GM19351 (cell line): ENCODE data around the gene DNAH11.
A peak's percentile ranks its signal among the peaks of the same experiment; 100 is the strongest.
"Not testable (repeated sequence)": the region's sequence is repeated elsewhere in the genome, so short reads cannot be mapped to it uniquely, and the experiment has no call there.

Experiments used
- ATAC-seq: cut with Tn5 transposase; IDR thresholded peaks from one replicate; pipeline ENCODE4 v1.9.1; 2021; ENCODE audit warnings: mild to moderate bottlenecking, moderate library complexity; ENCODE audit not compliant: unreplicated experiment

Gene DNAH11

DNA sequence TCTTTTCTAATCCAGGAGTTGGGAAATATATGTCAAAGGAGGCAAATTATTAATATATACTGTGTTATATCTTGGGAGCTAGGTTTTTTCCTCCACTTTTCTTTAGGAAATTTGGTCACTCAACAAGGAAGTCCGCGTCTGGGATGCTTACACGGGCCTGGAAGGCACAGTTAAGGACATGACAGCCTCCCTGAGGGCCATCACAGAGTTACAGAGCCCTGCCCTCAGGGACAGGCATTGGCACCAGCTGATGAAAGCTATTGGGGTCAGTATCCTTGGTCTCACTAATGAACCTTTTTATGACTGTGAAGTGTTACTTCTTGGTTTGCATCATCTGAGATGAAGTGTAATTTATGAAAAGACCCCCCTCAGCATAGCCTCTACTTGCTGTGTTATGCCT, 74.7 kb downstream of the DNAH11 start:
- no peak for ATAC-seq

DNA sequence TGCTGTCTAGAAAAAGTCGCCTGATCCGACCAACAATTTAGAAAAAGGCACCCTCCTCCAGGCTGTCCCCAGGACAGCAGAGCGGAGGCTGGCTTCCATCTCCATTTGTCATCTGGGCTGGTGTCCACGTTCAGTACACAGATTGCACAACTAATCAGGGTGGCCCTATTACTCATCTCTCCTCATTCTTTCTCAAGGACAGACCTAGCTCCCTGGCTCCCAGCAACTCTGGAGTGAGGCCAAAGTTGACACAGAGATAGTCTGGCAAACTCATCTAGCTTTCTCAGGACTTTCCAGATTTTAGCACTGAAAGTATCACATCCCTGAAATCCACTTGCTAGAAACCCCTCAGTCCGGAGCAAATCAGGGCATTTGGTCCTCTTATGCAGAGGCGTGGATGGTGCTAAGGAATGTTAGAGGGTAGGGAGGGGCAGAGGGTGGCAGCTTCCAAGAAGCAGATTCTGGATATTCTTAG, 75.1 kb downstream of the DNAH11 start:
- ATAC-seq, result no peak

DNA sequence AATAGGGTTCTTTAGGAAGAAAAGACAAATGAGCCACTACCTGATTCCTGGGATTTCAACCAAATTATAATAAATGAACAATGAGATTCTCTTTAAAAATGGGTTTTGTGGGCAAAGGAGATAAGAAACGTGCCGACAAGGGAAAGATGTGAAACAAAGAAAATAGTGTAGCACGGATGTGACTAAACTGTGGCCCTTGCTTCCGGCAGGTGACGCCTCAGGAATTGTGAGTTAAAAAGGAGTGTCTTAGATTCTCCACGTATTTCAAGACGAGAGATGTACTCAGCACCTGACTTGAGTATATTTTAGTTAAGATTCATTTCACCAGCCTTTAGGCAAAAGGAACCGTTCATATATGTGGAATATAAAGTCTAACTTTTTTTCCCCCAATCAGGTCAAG, 75.9 kb downstream of the DNAH11 start:
- no peak for ATAC-seq

DNA sequence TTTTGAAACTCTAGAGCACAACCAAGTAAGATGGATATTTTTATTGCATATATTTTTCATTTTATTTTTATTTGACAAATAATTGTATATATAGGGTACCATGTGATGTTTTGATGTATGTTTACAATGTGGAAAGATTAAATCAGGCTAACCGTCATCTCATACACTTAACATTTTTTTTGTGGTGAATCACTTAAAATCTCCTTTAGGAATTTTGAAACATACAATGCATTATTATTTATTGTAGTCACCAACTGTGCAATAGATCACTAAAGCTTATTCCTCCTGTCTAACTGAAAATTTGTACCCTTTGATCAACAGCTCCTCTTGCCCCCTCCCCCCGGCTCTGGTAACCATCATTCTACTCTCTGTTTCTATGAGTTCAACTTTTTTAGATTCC, 77.2 kb downstream of the DNAH11 start:
- ATAC-seq, result no peak

DNA sequence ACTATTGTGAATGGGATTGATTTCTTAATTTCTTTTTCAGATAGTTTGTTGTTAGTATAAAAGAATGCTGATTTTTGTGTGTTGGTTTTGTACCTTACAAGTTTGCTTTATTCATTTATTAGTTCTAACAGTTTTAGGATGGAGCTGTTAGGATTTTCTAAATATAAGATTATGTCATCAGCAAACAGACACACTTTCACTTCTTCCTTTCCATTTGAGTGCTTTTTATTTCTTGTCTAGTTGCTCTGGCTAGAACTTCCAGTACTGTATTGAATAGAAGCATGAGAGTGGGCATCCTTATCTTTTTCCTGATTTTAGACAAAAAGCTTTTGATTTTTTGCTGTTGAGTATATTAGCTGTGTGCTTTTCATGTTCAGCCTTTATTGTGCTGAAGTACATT, 81.5 kb downstream of the DNAH11 start:
- peak; percentile 75 for ATAC-seq

DNA sequence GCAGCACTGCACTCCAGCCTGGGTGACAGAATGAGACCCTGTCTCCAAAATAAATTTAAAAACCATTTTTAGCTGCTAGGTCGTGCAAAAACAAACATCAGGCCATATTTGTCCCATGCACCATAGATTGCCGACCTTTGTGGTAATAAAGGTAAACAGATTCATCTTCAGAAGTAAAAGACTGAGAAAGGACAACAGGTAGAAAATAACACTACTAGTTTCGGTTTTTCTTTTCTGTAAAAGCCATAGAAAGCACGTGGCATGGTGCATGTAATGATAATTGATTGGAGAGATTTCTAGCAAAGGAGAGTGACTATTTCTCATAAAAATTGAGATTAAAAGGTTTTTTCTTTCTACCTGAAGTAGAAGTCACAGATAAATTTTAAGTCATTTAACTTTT, 93.9 kb downstream of the DNAH11 start:
- ATAC-seq, result no peak

DNA sequence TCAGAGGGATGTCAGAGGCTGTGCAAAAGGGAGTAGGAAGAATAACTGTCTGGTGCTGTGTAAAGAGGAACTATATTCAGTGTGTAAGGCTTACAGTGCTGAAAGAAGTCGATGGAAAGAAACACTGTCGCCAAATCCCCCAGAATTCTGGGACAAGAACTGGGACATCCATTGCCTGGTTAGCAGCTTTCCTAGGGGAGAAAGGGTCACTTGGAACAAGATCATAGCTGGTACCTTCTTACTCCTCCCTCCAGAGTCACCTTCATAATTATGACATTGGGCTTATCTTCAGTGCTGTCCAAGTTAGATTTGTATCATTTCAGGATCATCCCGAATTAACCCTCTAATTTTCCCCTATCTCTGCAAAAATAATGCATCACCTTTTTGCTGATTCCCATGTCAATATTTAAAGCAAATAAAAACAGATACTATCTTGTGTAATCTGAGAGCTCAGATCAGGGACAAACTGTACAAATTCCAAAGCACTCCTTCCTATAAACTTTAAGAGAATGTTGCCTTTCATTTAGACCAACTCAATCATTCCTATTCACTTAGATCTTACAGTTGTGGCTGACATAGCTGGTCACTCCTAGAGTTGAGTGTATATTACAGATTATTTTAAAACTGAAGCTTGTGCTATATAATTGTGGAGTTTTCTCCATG, 96.5 kb downstream of the DNAH11 start:
- no peak for ATAC-seq

DNA sequence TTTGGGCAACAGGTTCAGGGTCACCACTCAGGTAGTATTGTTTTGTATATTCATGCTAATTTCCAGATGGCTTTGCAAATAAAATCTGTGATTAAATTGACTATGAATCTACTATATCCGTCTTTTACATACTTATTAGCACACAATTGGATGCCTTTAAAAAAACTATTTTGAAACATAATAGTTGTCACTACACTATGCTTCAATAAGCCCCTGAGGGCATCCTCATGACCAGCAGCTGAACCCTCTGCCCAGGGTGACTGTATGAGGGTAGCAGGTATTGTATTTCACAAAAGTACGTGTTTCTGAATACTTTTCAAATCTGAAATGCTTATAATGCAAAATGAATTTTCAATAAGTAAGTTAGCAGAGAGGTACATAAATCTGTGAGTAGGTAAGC, 97.3 kb downstream of the DNAH11 start:
- ATAC-seq, result no peak

DNA sequence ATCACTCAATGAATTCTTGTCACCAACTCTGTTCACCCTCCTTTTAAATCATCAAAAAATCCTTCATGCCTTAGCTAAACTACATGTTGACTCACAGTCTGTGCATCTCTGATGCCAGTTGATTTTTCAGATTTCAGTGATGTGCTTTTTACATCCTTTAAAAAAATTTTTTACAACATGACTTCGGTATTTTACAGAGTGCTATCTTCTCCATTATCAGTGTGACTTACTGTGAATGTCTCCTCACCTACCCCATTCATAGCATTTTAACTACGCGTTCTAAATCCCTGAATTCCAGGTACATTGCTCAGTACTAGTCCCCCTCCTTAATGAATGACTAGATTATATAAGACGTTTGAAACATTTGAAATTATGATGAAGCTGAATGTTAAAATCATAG, 98.7 kb downstream of the DNAH11 start:
- no peak for ATAC-seq

DNA sequence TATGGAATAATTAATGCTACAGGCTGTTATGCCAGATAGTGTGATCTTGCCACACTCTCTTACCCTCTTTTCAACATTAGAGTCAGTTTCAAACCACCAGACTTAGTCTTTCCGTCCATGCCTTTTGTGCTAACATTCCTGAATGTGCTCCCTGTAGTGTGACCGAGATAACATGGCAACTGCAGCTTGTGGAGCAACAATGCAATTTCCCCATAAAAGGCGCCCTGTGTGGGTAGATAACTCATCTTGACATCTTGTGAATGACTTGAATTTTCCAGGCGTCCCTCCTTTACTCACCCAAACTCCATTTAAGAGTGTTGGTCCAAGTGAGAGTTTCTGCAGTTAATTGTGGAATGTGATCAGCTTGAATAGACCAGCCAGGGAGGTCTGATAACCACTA, 99.6 kb downstream of the DNAH11 start:
- ATAC-seq, result no peak

DNA sequence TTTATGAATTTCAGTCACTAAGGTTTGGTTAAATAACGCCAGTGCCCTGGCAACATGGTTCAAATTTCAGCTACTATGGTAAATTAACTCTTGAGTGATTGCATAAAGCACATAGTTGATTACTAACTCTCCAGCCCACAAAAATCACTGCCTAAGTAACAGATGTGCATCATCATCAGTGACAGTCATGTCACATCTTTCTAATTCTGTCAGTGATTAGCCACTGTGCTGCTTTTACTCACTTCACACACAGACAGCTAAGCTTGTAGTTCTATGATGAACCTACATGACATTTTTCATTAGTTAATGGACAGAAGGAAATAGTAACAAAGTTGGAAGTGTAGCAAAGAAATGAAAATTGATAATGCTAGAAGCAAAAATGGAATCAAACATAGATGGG, 108.9 kb downstream of the DNAH11 start:
- no peak for ATAC-seq

DNA sequence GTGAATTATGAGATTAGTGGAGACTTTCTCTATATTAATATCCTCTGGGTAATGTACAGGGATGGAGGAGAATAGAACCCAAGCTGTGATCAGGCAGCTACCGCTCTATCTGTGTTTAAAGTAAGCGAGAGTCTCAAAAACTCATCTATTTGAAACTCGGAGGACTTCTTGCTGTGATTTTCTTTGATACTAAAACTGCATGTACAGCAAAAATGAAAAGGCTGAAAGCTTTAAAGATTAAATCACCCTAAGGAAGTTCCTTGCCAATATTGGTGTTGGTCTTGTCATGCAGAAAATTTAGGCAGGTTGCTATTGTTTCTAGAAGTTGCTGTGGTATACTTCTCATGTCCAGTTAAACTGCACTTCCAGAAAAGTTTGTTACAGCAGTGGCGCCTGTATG, 110.8 kb downstream of the DNAH11 start:
- no peak for ATAC-seq

DNA sequence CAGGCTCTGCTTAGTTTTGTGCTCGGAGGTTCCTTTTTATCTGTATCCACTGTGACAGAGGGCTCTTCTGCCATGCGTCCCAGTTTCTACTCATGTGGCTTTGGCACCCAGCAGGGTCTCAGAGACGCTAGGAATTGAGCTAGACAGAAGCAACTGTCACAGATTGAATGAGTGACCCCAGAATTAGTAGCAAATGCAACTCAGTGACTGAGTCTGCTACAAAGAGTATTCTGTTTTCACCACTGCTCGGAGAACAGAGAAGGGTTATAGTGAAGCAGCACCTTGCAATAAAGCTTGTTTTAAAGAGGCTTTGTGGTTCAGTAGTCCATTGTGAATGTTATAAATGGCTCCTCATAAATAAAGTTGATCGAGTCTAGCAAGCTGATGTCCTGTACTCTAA, 113.2 kb downstream of the DNAH11 start:
- ATAC-seq, result no peak

DNA sequence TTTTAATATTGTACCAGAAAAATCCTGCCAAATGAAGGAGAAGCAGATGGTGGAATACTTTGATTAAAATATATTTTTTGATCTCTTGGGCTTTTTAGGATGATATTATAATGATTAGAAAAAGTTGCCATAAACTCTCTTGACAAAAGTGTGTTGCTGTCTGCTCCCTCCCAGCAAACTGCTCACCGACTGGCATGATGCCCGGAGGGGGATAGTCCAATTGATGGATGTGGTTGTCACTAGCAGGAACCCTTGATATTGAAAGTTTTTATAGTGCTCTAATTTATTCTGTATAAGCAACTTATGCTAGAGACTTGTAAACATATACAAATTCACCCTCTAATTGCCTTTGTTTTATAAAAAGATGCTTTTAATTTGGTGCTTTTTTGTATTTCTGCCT, 114.0 kb downstream of the DNAH11 start:
- no peak for ATAC-seq

DNA sequence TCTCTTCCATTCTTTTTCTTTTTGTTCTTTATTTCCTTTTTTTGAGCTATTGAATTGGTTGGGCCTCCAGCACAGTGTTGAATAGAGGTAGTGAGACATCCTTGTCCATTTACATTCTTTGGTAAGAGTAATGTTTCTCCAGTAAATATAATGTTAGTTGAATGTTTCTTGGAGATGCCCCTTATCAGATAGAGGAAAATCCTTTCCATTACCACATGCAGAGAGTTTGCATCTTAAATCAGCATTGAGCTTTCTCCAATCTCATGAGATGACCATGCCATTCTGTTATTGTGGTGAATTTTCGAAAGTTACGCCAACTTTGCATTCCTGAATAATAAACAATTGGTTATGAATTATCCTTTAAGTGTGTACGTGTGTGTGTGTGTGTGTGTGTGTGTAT, 127.7 kb downstream of the DNAH11 start:
- no peak for ATAC-seq

DNA sequence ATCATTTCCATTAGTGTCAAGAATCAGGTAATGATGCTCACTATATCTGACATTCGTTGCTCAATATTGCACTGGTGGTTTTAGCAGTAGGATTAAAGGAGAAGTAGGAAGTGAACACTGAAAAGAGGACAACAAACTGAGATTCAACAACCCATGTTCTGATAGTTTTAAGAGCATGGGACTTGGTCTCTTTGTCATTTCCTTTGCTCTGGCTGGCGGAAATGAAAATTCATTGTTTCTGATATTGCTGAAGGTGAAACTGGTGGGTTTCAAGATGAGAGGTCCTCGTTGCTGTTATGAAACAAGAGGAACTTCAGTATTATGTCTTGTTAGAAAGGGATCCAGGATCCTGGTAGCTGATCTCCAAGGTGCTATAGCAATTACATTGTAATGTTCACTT, 129.0 kb downstream of the DNAH11 start:
- ATAC-seq, result peak; percentile 90

DNA sequence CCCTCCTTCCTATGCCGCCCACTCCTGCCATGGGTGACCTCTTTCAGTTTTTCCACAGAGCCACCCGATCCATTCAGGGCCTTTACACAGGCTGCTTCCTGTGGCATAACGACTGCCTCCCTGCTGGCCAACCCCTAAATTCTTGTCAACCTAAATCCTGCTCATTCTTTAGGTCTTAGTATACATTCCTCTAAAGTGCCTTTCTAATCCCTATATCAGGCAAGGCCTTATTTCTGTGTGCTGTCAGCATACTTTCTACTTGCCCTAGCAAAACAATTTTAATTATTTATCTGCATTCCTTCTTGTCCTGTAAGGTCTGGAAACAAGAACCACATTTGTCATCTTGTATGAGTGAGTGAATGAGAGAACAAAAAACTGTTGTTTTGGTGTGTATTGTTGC, 132.4 kb downstream of the DNAH11 start:
- no peak for ATAC-seq

DNA sequence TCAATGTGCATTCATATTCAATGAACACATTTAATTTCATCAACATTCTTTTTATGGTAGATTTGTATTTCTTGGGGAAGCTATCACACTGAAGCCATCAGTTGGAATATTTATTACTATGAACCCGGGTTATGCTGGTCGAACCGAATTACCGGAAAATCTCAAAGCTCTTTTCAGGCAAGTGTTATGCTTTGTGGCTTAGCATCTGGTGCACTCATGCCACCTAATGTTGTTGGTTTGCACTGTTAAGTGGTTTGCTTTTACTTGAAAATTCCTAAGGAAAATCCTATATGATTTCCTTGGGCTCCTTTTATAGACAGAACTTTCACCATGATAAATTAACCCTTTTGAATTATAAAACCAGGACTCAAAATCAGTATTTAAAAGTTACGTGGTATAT, 147.9 kb downstream of the DNAH11 start:
- no peak for ATAC-seq

DNA sequence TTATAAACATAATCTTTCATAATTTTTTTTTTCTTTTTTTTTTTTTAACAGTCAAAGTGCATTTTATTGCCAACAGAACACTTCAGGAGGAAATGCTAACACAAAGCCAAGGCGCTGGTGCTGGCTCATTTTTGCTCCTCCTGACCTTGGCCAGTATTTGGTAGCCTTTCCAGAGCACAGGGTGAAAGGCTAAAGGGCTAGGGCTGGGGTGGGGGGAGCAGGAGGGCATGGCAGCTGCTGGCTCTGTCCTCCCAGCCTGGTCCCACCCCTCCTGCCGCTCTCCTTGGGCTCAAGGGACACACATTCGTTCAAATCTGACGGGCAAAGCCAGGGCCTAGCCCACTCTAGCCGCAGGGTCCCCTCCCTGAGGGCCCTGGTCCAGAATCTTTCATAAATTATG, 148.3 kb downstream of the DNAH11 start:
- not testable (repeated sequence) for ATAC-seq

DNA sequence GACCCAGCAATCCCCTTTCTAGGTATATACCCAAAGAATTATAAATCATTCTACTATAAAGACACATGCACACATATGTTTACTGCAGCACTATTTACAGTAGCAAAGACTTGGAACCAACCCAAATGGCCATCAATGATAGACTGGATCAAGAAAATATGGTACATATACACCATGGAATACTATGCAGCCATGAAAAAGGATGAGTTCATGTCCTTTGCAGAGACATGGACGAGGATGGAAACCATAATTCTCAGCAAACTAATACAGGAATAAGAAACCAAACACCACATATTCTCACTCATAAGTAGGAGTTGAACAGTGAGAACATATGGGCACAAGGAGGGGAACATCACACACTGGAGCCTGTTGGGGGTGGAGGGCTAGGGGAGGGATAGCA, 157.7 kb downstream of the DNAH11 start:
- ATAC-seq, result not testable (repeated sequence)

DNA sequence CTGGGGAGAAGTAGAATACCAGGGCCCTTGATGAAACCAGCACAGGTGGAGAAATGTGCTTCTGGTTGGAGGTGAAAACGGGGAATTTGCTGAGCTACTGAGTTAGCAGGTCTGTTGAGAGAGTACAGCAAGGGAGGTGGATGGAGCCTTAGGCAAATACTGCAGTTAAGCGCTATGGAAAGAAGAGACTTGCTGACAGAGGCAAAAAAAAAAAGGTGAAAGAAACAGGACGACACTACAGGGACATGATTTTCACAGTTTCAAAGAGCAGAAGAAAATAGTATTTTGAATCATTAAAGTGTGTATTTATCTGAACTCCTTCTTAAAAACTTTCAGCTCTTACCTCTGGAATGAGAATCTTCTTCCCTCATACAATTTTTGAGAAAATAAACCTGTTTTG, 159.5 kb downstream of the DNAH11 start:
- ATAC-seq, result no peak

DNA sequence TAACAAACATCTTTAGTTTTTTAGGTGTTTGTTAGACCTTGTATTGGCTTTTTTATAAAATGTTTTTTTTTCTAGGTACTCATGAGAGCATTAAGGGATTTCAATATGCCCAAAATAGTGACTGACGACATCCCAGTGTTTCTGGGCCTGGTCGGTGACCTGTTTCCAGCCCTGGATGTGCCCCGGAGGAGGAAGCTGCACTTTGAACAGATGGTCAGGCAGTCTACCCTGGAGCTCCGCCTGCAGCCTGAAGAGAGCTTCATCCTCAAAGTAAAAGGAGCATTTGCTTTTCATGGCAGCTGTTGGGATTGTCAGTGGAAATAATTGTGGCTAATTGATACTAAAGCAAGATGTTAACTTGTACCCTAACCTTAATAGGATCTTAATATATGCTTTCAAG, 161.5 kb downstream of the DNAH11 start:
- ATAC-seq, result no peak

DNA sequence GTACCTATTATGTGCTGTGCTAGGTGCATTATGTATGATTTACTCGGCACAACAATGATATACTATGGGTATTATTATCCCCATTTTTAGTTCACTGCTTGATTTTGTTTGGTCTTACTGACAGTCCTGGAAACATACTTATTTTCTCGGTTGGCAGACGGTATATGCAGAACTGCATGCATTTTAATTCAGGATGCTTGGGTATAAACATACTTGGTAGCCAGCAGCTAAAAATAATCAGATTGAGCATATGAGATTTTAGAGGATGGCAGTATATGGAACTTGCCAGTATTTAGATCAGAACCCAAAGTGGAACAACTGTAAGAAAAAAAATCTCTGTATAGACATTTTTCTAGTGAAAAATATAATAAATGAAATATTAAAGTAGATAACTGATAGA, 163.3 kb downstream of the DNAH11 start:
- no peak for ATAC-seq
